ENCODE measurements around the gene USPL1.

DNA sequence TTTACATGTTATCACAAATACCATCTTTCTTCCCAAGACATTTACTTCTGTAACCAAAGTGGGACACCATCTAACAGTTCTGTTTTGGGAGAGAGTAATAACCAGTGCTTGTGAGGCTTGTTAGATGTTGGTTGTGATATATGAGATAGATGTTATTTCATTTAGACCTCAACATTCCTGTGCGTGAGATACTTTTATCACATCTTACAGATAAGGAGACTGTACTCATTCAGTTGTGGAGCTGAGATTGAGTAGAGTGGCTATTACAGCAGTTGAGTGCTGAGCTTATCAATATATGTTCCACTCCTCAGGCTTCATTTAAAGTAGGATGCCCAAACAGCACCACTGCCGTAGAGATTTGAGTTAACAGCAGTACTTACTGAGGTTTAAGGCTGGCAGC is 43.1 kb downstream of the USPL1 start:
- TF ChIP-seq, protein P1, sequence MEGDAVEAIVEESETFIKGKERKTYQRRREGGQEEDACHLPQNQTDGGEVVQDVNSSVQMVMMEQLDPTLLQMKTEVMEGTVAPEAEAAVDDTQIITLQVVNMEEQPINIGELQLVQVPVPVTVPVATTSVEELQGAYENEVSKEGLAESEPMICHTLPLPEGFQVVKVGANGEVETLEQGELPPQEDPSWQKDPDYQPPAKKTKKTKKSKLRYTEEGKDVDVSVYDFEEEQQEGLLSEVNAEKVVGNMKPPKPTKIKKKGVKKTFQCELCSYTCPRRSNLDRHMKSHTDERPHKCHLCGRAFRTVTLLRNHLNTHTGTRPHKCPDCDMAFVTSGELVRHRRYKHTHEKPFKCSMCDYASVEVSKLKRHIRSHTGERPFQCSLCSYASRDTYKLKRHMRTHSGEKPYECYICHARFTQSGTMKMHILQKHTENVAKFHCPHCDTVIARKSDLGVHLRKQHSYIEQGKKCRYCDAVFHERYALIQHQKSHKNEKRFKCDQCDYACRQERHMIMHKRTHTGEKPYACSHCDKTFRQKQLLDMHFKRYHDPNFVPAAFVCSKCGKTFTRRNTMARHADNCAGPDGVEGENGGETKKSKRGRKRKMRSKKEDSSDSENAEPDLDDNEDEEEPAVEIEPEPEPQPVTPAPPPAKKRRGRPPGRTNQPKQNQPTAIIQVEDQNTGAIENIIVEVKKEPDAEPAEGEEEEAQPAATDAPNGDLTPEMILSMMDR (IDR thresholded peaks at IDR 0.05; ENCODE audit: insufficient read depth, low read length, poor library complexity, severe bottlenecking) = no peak
- TF ChIP-seq EZH2phosphoT487 (conservative IDR thresholded peaks at IDR 0.05; ENCODE audit: low read length) = no peak

Measured in SU-DHL-6 (cell line).